ENCODE data around the gene TRPM4.

- TF ChIP-seq, protein P1, sequence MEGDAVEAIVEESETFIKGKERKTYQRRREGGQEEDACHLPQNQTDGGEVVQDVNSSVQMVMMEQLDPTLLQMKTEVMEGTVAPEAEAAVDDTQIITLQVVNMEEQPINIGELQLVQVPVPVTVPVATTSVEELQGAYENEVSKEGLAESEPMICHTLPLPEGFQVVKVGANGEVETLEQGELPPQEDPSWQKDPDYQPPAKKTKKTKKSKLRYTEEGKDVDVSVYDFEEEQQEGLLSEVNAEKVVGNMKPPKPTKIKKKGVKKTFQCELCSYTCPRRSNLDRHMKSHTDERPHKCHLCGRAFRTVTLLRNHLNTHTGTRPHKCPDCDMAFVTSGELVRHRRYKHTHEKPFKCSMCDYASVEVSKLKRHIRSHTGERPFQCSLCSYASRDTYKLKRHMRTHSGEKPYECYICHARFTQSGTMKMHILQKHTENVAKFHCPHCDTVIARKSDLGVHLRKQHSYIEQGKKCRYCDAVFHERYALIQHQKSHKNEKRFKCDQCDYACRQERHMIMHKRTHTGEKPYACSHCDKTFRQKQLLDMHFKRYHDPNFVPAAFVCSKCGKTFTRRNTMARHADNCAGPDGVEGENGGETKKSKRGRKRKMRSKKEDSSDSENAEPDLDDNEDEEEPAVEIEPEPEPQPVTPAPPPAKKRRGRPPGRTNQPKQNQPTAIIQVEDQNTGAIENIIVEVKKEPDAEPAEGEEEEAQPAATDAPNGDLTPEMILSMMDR (IDR thresholded peaks at IDR 0.05 in 2 of 3, conservative IDR thresholded peaks at IDR 0.05 in 1 of 3; ENCODE audit: control insufficient read depth in 2 of 3, extremely low read depth in 1 of 3, insufficient read depth in 1 of 3, low read depth in 3 of 3, low read length in 3 of 3), result no peak
- TF ChIP-seq SUPT20H (IDR thresholded peaks at IDR 0.05; ENCODE audit: borderline replicate concordance, control insufficient read depth, low read depth, low read length), result no peak
- TF ChIP-seq NFIC (IDR thresholded peaks at IDR 0.05; ENCODE audit: low read depth, low read length), result no peak
- TF ChIP-seq POLR2A (IDR thresholded peaks at IDR 0.05; ENCODE audit: low read depth, low read length), result no peak
- no peak for TF ChIP-seq ZNF274 (IDR thresholded peaks at IDR 0.05; ENCODE audit: insufficient read depth, insufficient read length)
- TF ChIP-seq TCF7 (IDR thresholded peaks at IDR 0.05; ENCODE audit: borderline replicate concordance), result no peak
- no peak for TF ChIP-seq MYC (IDR thresholded peaks at IDR 0.05; ENCODE audit: insufficient read depth, insufficient read length, insufficient replicate concordance, low read length, severe bottlenecking)
- TF ChIP-seq ZBED1 (IDR thresholded peaks at IDR 0.05; ENCODE audit: borderline replicate concordance), result no peak
- TF ChIP-seq NFYB (IDR thresholded peaks at IDR 0.05; ENCODE audit: insufficient read depth, low read depth, low read length), result no peak
- no peak for TF ChIP-seq POLR2AphosphoS5 (IDR thresholded peaks at IDR 0.05; ENCODE audit: low read length)
- no peak for TF ChIP-seq FOXM1 (IDR thresholded peaks at IDR 0.05; ENCODE audit: low read depth, low read length)
- TF ChIP-seq NFXL1 (IDR thresholded peaks at IDR 0.05; ENCODE audit: borderline replicate concordance), result no peak
Measured at GRCh38 chr19:49155820-49156346, 1.7 kb upstream of the TRPM4 start.
